B cell (primary cell): Measurements from ENCODE around the gene ARHGAP4. TPM values are rescaled to one million over a fixed set of nuclear protein-coding genes. Genes with fewer than 3 reads are reported as not detected.

ENCODE experiments used
- ATAC-seq: fragments of 200-7000 bp; cut with Tn5 transposase; one replicate; pipeline ENCODE4 v1.10.0; 2021; ENCODE audit warnings: low read depth, mild to moderate bottlenecking, moderate number of reproducible peaks, moderate library complexity
- CTCF ChIA-PET: fragments of 350-600 bp; sonication (Branson Sonifier 250); formaldehyde crosslinking; loops from one replicate; lab custom pipeline; 2021; ENCODE audit warnings: antibody characterized with exemption, inconsistent platforms; lab: Charles Lee
- POLR2A ChIA-PET: fragments of 350-600 bp; sonication (Branson Sonifier 250); formaldehyde crosslinking; loops from one replicate; lab custom pipeline; 2021; ENCODE audit warnings: antibody characterized with exemption; lab: Charles Lee
- DNase-seq: peaks from one replicate; pipeline ENCODE4 v3.0.0; 2013
- H2AFZ ChIP-seq: 2 replicates; pipeline ENCODE4 v1.6.1; 2012; ENCODE audit warnings: mild to moderate bottlenecking, low read depth, low read length; ENCODE audit not compliant: insufficient read depth, poor library complexity, severe bottlenecking
- H3K27ac ChIP-seq, 2 donors: 1 replicate in 1 of 2; 2 replicates in 1 of 2; pipeline ENCODE4 v1.5.1; 2012 to 2013; ENCODE audit warnings: low read length in 2 of 2, mild to moderate bottlenecking in 2 of 2, moderate library complexity in 1 of 2
- H3K27me3 ChIP-seq, 4 experiments: fragments of 200-600 bp in 1 of 4; sonication (generic) in 1 of 4; replicated peaks in 1 of 4; 1 replicate in 2 of 4; 2 replicates in 2 of 4; pipeline versions ENCODE4 v1.6.1 to v1.7.0; 2013 to 2016; ENCODE audit warnings: low read length in 3 of 4, mild to moderate bottlenecking in 2 of 4, mixed read lengths in 1 of 4, moderate library complexity in 1 of 4; ENCODE audit not compliant: insufficient read depth in 4 of 4, control insufficient read depth in 3 of 4; ENCODE audit errors: control extremely low read depth in 1 of 4
- H3K36me3 ChIP-seq, 2 experiments: replicated peaks in 1 of 2; 1 replicate in 1 of 2; 2 replicates in 1 of 2; pipeline versions ENCODE4 v1.6.1 to v1.7.1; 2013; ENCODE audit warnings: low read length in 1 of 2; ENCODE audit not compliant: insufficient read depth in 2 of 2, control insufficient read depth in 1 of 2; ENCODE audit errors: control extremely low read depth in 1 of 2, extremely low read depth in 1 of 2
- H3K4me1 ChIP-seq, 2 donors: fragments of 200-600 bp in 1 of 2; sonication (generic) in 1 of 2; 1 replicate in 1 of 2; 2 replicates in 1 of 2; pipeline versions ENCODE4 v1.5.1 to v1.6.1; 2013 to 2017; ENCODE audit warnings: low read length in 2 of 2; ENCODE audit not compliant: control insufficient read depth in 2 of 2, insufficient read depth in 2 of 2
- H3K4me2 ChIP-seq: replicated peaks from 2 replicates; pipeline ENCODE3; 2012; ENCODE audit warnings: mild to moderate bottlenecking, low read depth, low read length; ENCODE audit not compliant: poor library complexity, severe bottlenecking
- H3K4me3 ChIP-seq, 5 experiments: fragments of 200-600 bp in 1 of 5; sonication (generic) in 1 of 5; 1 replicate in 3 of 5; 2 replicates in 2 of 5; pipeline versions ENCODE4 v1.5.1 to v1.7.0; 2011 to 2016; ENCODE audit warnings: low read length in 4 of 5, mild to moderate bottlenecking in 4 of 5, low read depth in 2 of 5, control low read depth in 1 of 5, moderate library complexity in 1 of 5; ENCODE audit not compliant: insufficient read depth in 1 of 5; ENCODE audit errors: control extremely low read depth in 1 of 5, extremely low read depth in 1 of 5
- H3K79me2 ChIP-seq: fragments of 200-600 bp; sonication (generic); one replicate; pipeline ENCODE4 v1.6.0; 2016; ENCODE audit warnings: low read length; ENCODE audit not compliant: control insufficient read depth, insufficient read depth
- H3K9ac ChIP-seq: fragments of 200-600 bp; sonication (generic); 2 replicates; pipeline ENCODE4 v1.6.1; 2017; ENCODE audit warnings: mild to moderate bottlenecking, low read length, moderate library complexity
- H3K9me3 ChIP-seq, 3 donors: one replicate each; pipeline versions ENCODE4 v1.6.1 to v1.7.1; 2013; ENCODE audit warnings: low read length in 2 of 3; ENCODE audit not compliant: control insufficient read depth in 2 of 3, insufficient read depth in 1 of 3; ENCODE audit errors: control extremely low read depth in 1 of 3
- H4K20me1 ChIP-seq: 2 replicates; pipeline ENCODE4 v1.6.0; 2012; ENCODE audit warnings: mild to moderate bottlenecking, low read length; ENCODE audit not compliant: insufficient read depth, control insufficient read depth, poor library complexity, severe bottlenecking
- H3K27ac Mint-ChIP-seq: one replicate; pipeline ENCODE4 v1.8.0; 2021; ENCODE audit warnings: mixed read lengths
- H3K27me3 Mint-ChIP-seq: one replicate; pipeline ENCODE4 v1.8.0; 2021; ENCODE audit warnings: mixed read lengths
- H3K4me1 Mint-ChIP-seq: one replicate; pipeline ENCODE4 v1.8.0; 2021; ENCODE audit warnings: mixed read lengths
- H3K4me3 Mint-ChIP-seq: one replicate; pipeline ENCODE4 v1.8.0; 2021; ENCODE audit warnings: mixed read lengths
- H3K9me3 Mint-ChIP-seq: one replicate; pipeline ENCODE4 v1.8.0; 2022; ENCODE audit warnings: mixed read lengths; ENCODE audit not compliant: insufficient read depth
- CTCF ChIP-seq: fragments of 200-600 bp; IDR thresholded peaks from one replicate; pipeline ENCODE4 v1.8.0; 2022; ENCODE audit warnings: antibody characterized with exemption, mild to moderate bottlenecking
- EZH2 ChIP-seq: IDR thresholded peaks from 2 replicates; pipeline ENCODE4 v1.6.1; 2012; ENCODE audit warnings: borderline replicate concordance, low read depth, mild to moderate bottlenecking, moderate library complexity, low read length; ENCODE audit not compliant: insufficient read depth, poor library complexity, severe bottlenecking
- WGBS: methylation state at CpG from one replicate; pipeline ENCODE4 v1.1.5; 2013; ENCODE audit warnings: missing lambda C conversion rate; ENCODE audit not compliant: insufficient coverage; 5-methylcytosine and 5-hydroxymethylcytosine counted together
- intact Hi-C: fragments of 100-400 bp; cut with micrococcal nuclease; formaldehyde crosslinking; loops from one replicate; pipeline ENCODE4 v1.10.0; 2022
- polyA plus RNA-seq: library from polyadenylated mRNA; depleted of rRNA; stranded (reverse); fragments of >200 nt; gene quantifications from 2 replicates; pipeline ENCODE4 v1.2.3, GENCODE V29; 2012
- total RNA-seq, 2 donors: library from RNA; stranded (reverse); fragments of 120-200 nt in 1 of 2; gene quantifications; 1 replicate in 1 of 2; 2 replicates in 1 of 2; pipeline versions ENCODE4 v1.2.3 to v1.2.4, GENCODE V29; 2013 to 2022

Gene ARHGAP4
- total and polyA plus RNA-seq, 2 donors (not counting 1 experiment from before 2014, with no cell fraction given) = 242 to 711 TPM

- Histone ChIP-seq H3K27ac (no peak overlapping the region), H3K9me3 (peaks cover 0 to 3% (median 0%) of the 10 kb centered on the region in 3 donors), H3K27me3 (peaks cover 0 to 26% (median 4%) of the 10 kb centered on the region in 4 experiments), H2AFZ (no peak overlapping the region), H3K36me3 (no peaks in the 10 kb centered on the region), H3K4me2 (no peak overlapping the region), H3K4me3 (no peak overlapping the region), H3K4me1 (peaks cover 4 to 7% of the 10 kb centered on the region in 2 donors), H3K9ac (no peak overlapping the region), H3K79me2 (no peaks in the 10 kb centered on the region), H4K20me1 (no peaks in the 10 kb centered on the region)
- CTCF ChIA-PET = no interaction called here
- H3K27ac Mint-ChIP-seq = no peak overlapping the region
- no peak overlapping the region for H3K4me3 Mint-ChIP-seq
- WGBS = 70% methylated on average over 2 of the region's 3 CpGs
- H3K4me1 Mint-ChIP-seq = peaks cover 14% of the 10 kb centered on the region
- ATAC-seq (no peak), DNase-seq (no peak)
- TF ChIP-seq EZH2 (no peak), CTCF (no peak)
- POLR2A ChIA-PET = no interaction called here
- H3K9me3 Mint-ChIP-seq = no peaks in the 10 kb centered on the region
- H3K27me3 Mint-ChIP-seq = peaks cover 18% of the 10 kb centered on the region
- intact Hi-C loops = no loop called here
These were observed 52.0 kb downstream of the ARHGAP4 start for GRCh38 chrX:153874085-153874365.

- intact Hi-C loops = no loop called here
- H3K9me3 Mint-ChIP-seq = no peaks in the 10 kb centered on the region
- H3K27ac ChIP-seq = no peak overlapping the region
- no peaks in the 10 kb centered on the region for H3K79me2 ChIP-seq
- H3K36me3 ChIP-seq = no peaks in the 10 kb centered on the region
- H3K4me3 Mint-ChIP-seq = no peak overlapping the region
- no peak for DNase-seq
- WGBS = 40% methylated on average over 3 of the region's 7 CpGs
- ChIA-PET POLR2A (no interaction called here), CTCF (no interaction called here)
- peaks cover 0 to 3% of the 10 kb centered on the region in 2 donors for H3K4me1 ChIP-seq
- H3K27ac Mint-ChIP-seq = no peak overlapping the region
- H3K4me2 ChIP-seq = no peak overlapping the region
- H3K9ac ChIP-seq = no peak overlapping the region
- H3K27me3 ChIP-seq = peaks cover 0 to 21% (median 4%) of the 10 kb centered on the region in 4 experiments
- TF ChIP-seq EZH2 = no peak
- no peak for TF ChIP-seq CTCF
- peaks cover 9% of the 10 kb centered on the region for H3K4me1 Mint-ChIP-seq
- ATAC-seq = no peak
- H4K20me1 ChIP-seq = no peaks in the 10 kb centered on the region
- peaks cover 0 to 3% (median 0%) of the 10 kb centered on the region in 3 donors for H3K9me3 ChIP-seq
- no peak overlapping the region for H3K4me3 ChIP-seq
- no peak overlapping the region for H2AFZ ChIP-seq
- H3K27me3 Mint-ChIP-seq = peaks cover 14% of the 10 kb centered on the region
These were observed 52.6 kb downstream of the ARHGAP4 start for GRCh38 chrX:153873282-153874084.
